ENCODE results near the gene C12orf60.
"Not testable (repeated sequence)": the region's sequence is repeated elsewhere in the genome, so short reads cannot be mapped to it uniquely, and the experiment has no call there.

C12orf60 gene

GRCh38 chr12:14803011-14803829 is at the start of gene C12orf60, which contains the start of gene WBP11:
C12orf60 (plus strand) TSS chr12:14803670; CDS start chr12:14822936, 19,266 bp downstream.
WBP11 (minus strand) TSS chr12:14803478; CDS start chr12:14801383, 2,095 bp downstream.
- peak; percentile 99 for DNase-seq

GRCh38 chr12:14756334-14757143 is 46.9 kb upstream of the C12orf60 start:
- DNase-seq: no peak

- DNase-seq: not testable (repeated sequence)
Measured at GRCh38 chr12:14759711-14760280, 43.7 kb upstream of the C12orf60 start.

- DNase-seq: no peak
Measured at GRCh38 chr12:14765398-14765797, 38.1 kb upstream of the C12orf60 start.

- DNase-seq: not testable (repeated sequence)
Measured at GRCh38 chr12:14766020-14766419, 37.5 kb upstream of the C12orf60 start.

- no peak for DNase-seq
Measured at GRCh38 chr12:14766649-14767215, 36.7 kb upstream of the C12orf60 start.

GRCh38 chr12:14767617-14768016 is 35.9 kb upstream of the C12orf60 start:
- no peak for DNase-seq

GRCh38 chr12:14768823-14769405 is 34.6 kb upstream of the C12orf60 start:
- no peak for DNase-seq

- no peak for DNase-seq
Measured at GRCh38 chr12:14769466-14769968, 34.0 kb upstream of the C12orf60 start.

- DNase-seq: peak; percentile 79
Measured at GRCh38 chr12:14769969-14770495, 33.4 kb upstream of the C12orf60 start.

GRCh38 chr12:14770496-14771461 is 32.7 kb upstream of the C12orf60 start:
- DNase-seq: peak; percentile 92

GRCh38 chr12:14771651-14772137 is 31.8 kb upstream of the C12orf60 start:
- no peak for DNase-seq

- DNase-seq: no peak
Measured at GRCh38 chr12:14772946-14773345, 30.5 kb upstream of the C12orf60 start.

GRCh38 chr12:14773685-14774073 is 29.8 kb upstream of the C12orf60 start:
- no peak for DNase-seq

- peak; percentile 92 for DNase-seq
Measured at GRCh38 chr12:14774074-14774905, 29.2 kb upstream of the C12orf60 start.

GRCh38 chr12:14774906-14775635 is 28.4 kb upstream of the C12orf60 start:
- DNase-seq: peak; percentile 59

GRCh38 chr12:14775636-14775980 is 27.9 kb upstream of the C12orf60 start:
- no peak for DNase-seq

GRCh38 chr12:14776236-14776961 is 27.1 kb upstream of the C12orf60 start:
- peak; percentile 22 for DNase-seq

Data from MV-4-11 (cell line).